Trophoblast cell (in vitro differentiated cells and primary cell): ENCODE results near the gene TNK2.
A peak's percentile ranks its signal among the peaks of the same experiment; 100 is the strongest.

Source experiments
- DNase-seq, 2 donors: peaks; one replicate each; pipeline ENCODE4 v3.0.0-alpha.2; 2016
- H2AFZ ChIP-seq: 2 replicates; pipeline ENCODE4 v1.6.1; 2013; ENCODE audit warnings: low read length, moderate library complexity, mild to moderate bottlenecking; ENCODE audit not compliant: insufficient read depth, poor library complexity
- H2AK5ac ChIP-seq: 2 replicates; pipeline ENCODE4 v1.6.1; 2013; ENCODE audit warnings: mild to moderate bottlenecking, low read length
- H2BK120ac ChIP-seq: 2 replicates; pipeline ENCODE4 v1.6.1; 2013; ENCODE audit warnings: low read length, mild to moderate bottlenecking, moderate library complexity; ENCODE audit not compliant: insufficient read depth, poor library complexity
- H2BK12ac ChIP-seq: 2 replicates; pipeline ENCODE4 v1.6.1; 2013; ENCODE audit warnings: mild to moderate bottlenecking, low read length, moderate library complexity
- H2BK5ac ChIP-seq: 2 replicates; pipeline ENCODE4 v1.6.1; 2013; ENCODE audit warnings: low read length, low read depth, moderate library complexity, mild to moderate bottlenecking; ENCODE audit not compliant: poor library complexity
- H3K14ac ChIP-seq: 2 replicates; pipeline ENCODE4 v1.6.1; 2013; ENCODE audit warnings: mild to moderate bottlenecking, low read length
- H3K18ac ChIP-seq: 2 replicates; pipeline ENCODE4 v1.6.1; 2013; ENCODE audit warnings: mild to moderate bottlenecking, low read length
- H3K23ac ChIP-seq: 2 replicates; pipeline ENCODE4 v1.6.1; 2013; ENCODE audit warnings: low read length
- H3K27ac ChIP-seq: 2 replicates; pipeline ENCODE4 v1.5.1; 2013; ENCODE audit warnings: low read depth, mild to moderate bottlenecking, inconsistent platforms, low read length, moderate library complexity
- H3K27me3 ChIP-seq: 2 replicates; pipeline ENCODE4 v1.6.1; 2013; ENCODE audit warnings: inconsistent platforms, mild to moderate bottlenecking, low read length, moderate library complexity; ENCODE audit not compliant: insufficient read depth
- H3K36me3 ChIP-seq, 2 experiments: 1 replicate in 1 of 2; 2 replicates in 1 of 2; pipeline ENCODE4 v1.6.1; 2013; ENCODE audit warnings: low read length in 2 of 2, mild to moderate bottlenecking in 2 of 2, moderate library complexity in 1 of 2; ENCODE audit not compliant: insufficient read depth in 2 of 2, control insufficient read depth in 1 of 2
- H3K4ac ChIP-seq: 2 replicates; pipeline ENCODE4 v1.6.1; 2013; ENCODE audit warnings: low read depth, mild to moderate bottlenecking, low read length, moderate library complexity
- H3K4me1 ChIP-seq, 2 experiments: 1 replicate in 1 of 2; 2 replicates in 1 of 2; pipeline ENCODE4 v1.6.1; 2013; ENCODE audit warnings: low read length in 2 of 2, mild to moderate bottlenecking in 2 of 2, moderate library complexity in 1 of 2; ENCODE audit not compliant: insufficient read depth in 2 of 2, control insufficient read depth in 1 of 2
- H3K4me2 ChIP-seq: 2 replicates; pipeline ENCODE4 v1.6.1; 2013; ENCODE audit warnings: inconsistent platforms, mild to moderate bottlenecking, low read length, moderate library complexity
- H3K4me3 ChIP-seq: 2 replicates; pipeline ENCODE4 v1.5.1; 2013; ENCODE audit warnings: mild to moderate bottlenecking, low read depth, low read length, inconsistent platforms
- H3K79me1 ChIP-seq: one replicate; pipeline ENCODE4 v1.6.1; 2013; ENCODE audit warnings: low read length
- H3K79me2 ChIP-seq: 2 replicates; pipeline ENCODE4 v1.6.1; 2013; ENCODE audit warnings: low read length, mild to moderate bottlenecking; ENCODE audit not compliant: control insufficient read depth, insufficient read depth, poor library complexity
- H3K9ac ChIP-seq: 2 replicates; pipeline ENCODE4 v1.6.1; 2013; ENCODE audit warnings: mild to moderate bottlenecking, low read length
- H3K9me3 ChIP-seq: 2 replicates; pipeline ENCODE4 v1.6.1; 2013; ENCODE audit warnings: low read depth, mild to moderate bottlenecking, control low read depth, inconsistent platforms, low read length; ENCODE audit not compliant: insufficient read depth
- H4K12ac ChIP-seq: 2 replicates; pipeline ENCODE4 v1.6.1; 2013; ENCODE audit warnings: low read depth, mild to moderate bottlenecking, low read length, moderate library complexity
- H4K8ac ChIP-seq: 2 replicates; pipeline ENCODE4 v1.6.1; 2013; ENCODE audit warnings: low read depth, mild to moderate bottlenecking, low read length, moderate library complexity
- H4K91ac ChIP-seq: one replicate; pipeline ENCODE4 v1.6.1; 2013; ENCODE audit warnings: low read depth, mild to moderate bottlenecking, low read length, moderate library complexity
- WGBS: extraction: QIAGEN DNeasy Blood & Tissue Kit; methylation state at CpG from one replicate; pipeline ENCODE4 v1.1.7; 2013; ENCODE audit warnings: missing lambda C conversion rate; ENCODE audit not compliant: insufficient read length, insufficient coverage; ENCODE audit errors: extremely low coverage; 5-methylcytosine and 5-hydroxymethylcytosine counted together

Gene TNK2

GRCh38 chr3:195821403-195822130 lies 86.8 kb downstream of the TNK2 start:
- H3K4me2 ChIP-seq = no peak overlapping the region
- no peak overlapping the region for H2AFZ ChIP-seq
- H3K9me3 ChIP-seq = no peaks in the 10 kb centered on the region
- H3K4me1 ChIP-seq = peaks cover 2% of the 10 kb centered on the region in 2 experiments
- H2BK12ac ChIP-seq = no peak overlapping the region
- no peak overlapping the region for H3K14ac ChIP-seq
- H3K36me3 ChIP-seq = no peaks in the 10 kb centered on the region
- H3K23ac ChIP-seq = no peak overlapping the region
- peak in 1 of 2 donors; percentile 41 for DNase-seq
- H3K18ac ChIP-seq = no peak overlapping the region
- H3K27ac ChIP-seq = no peak overlapping the region
- no peaks in the 10 kb centered on the region for H3K27me3 ChIP-seq
- H3K79me1 ChIP-seq = no peaks in the 10 kb centered on the region
- H3K4me3 ChIP-seq = no peak overlapping the region
- no peak overlapping the region for H4K91ac ChIP-seq
- H4K8ac ChIP-seq = no peak overlapping the region
- H2AK5ac ChIP-seq = no peak overlapping the region
- no CpG with 5 or more reads among the region's 21 CpGs for WGBS
- no peak overlapping the region for H2BK120ac ChIP-seq
- H2BK5ac ChIP-seq = no peak overlapping the region
- no peak overlapping the region for H3K9ac ChIP-seq
- no peak overlapping the region for H4K12ac ChIP-seq
- H3K79me2 ChIP-seq = no peaks in the 10 kb centered on the region
- H3K4ac ChIP-seq = no peak overlapping the region

- Histone ChIP-seq H3K36me3 (no peaks in the 10 kb centered on the region), H2BK12ac (no peak overlapping the region), H4K91ac (no peak overlapping the region), H3K27ac (no peak overlapping the region), H3K27me3 (no peaks in the 10 kb centered on the region), H2AK5ac (no peak overlapping the region), H3K9ac (no peak overlapping the region), H3K18ac (no peak overlapping the region), H3K23ac (no peak overlapping the region), H3K4me1 (peaks cover 2% of the 10 kb centered on the region in 2 experiments), H3K4ac (no peak overlapping the region), H2AFZ (no peak overlapping the region), H4K12ac (no peak overlapping the region), H3K79me2 (no peaks in the 10 kb centered on the region), H3K14ac (no peak overlapping the region), H3K9me3 (no peaks in the 10 kb centered on the region), H2BK5ac (no peak overlapping the region), H3K4me3 (no peak overlapping the region), H4K8ac (no peak overlapping the region), H3K4me2 (no peak overlapping the region), H2BK120ac (no peak overlapping the region), H3K79me1 (no peaks in the 10 kb centered on the region)
- peak in 1 of 2 donors; percentile 21 for DNase-seq
- no CpG with 5 or more reads among the region's 5 CpGs for WGBS
These were observed 87.5 kb downstream of the TNK2 start for GRCh38 chr3:195820901-195821300.

GRCh38 chr3:195820186-195820585 lies 88.2 kb downstream of the TNK2 start:
- no CpG with 5 or more reads among the region's 8 CpGs for WGBS
- no peak overlapping the region for H3K4me3 ChIP-seq
- peaks cover 2% of the 10 kb centered on the region in 2 experiments for H3K4me1 ChIP-seq
- no peaks in the 10 kb centered on the region for H3K36me3 ChIP-seq
- DNase-seq = no peak
- H4K91ac ChIP-seq = no peak overlapping the region
- H2AK5ac ChIP-seq = no peak overlapping the region
- no peak overlapping the region for H2AFZ ChIP-seq
- H4K8ac ChIP-seq = no peak overlapping the region
- H2BK12ac ChIP-seq = no peak overlapping the region
- H3K4ac ChIP-seq = no peak overlapping the region
- no peaks in the 10 kb centered on the region for H3K27me3 ChIP-seq
- no peak overlapping the region for H4K12ac ChIP-seq
- no peak overlapping the region for H3K4me2 ChIP-seq
- H3K14ac ChIP-seq = no peak overlapping the region
- H3K9me3 ChIP-seq = no peaks in the 10 kb centered on the region
- no peak overlapping the region for H3K27ac ChIP-seq
- H2BK5ac ChIP-seq = no peak overlapping the region
- no peak overlapping the region for H3K9ac ChIP-seq
- no peak overlapping the region for H3K23ac ChIP-seq
- no peak overlapping the region for H3K18ac ChIP-seq
- no peaks in the 10 kb centered on the region for H3K79me2 ChIP-seq
- H2BK120ac ChIP-seq = no peak overlapping the region
- no peaks in the 10 kb centered on the region for H3K79me1 ChIP-seq

- no peak overlapping the region for H4K12ac ChIP-seq
- H3K27ac ChIP-seq = no peak overlapping the region
- no peak overlapping the region for H2BK120ac ChIP-seq
- no peaks in the 10 kb centered on the region for H3K27me3 ChIP-seq
- H2BK5ac ChIP-seq = no peak overlapping the region
- no peak overlapping the region for H2AFZ ChIP-seq
- no peaks in the 10 kb centered on the region for H3K9me3 ChIP-seq
- no peaks in the 10 kb centered on the region for H3K79me1 ChIP-seq
- WGBS = no CpG with 5 or more reads among the region's 21 CpGs
- H3K9ac ChIP-seq = no peak overlapping the region
- H3K4ac ChIP-seq = no peak overlapping the region
- H3K4me3 ChIP-seq = no peak overlapping the region
- H4K8ac ChIP-seq = no peak overlapping the region
- H3K23ac ChIP-seq = no peak overlapping the region
- DNase-seq = no peak
- no peak overlapping the region for H3K4me2 ChIP-seq
- no peak overlapping the region for H3K14ac ChIP-seq
- no peak overlapping the region for H2AK5ac ChIP-seq
- H3K18ac ChIP-seq = no peak overlapping the region
- peaks cover 0 to 2% of the 10 kb centered on the region in 2 experiments for H3K4me1 ChIP-seq
- H3K36me3 ChIP-seq = no peaks in the 10 kb centered on the region
- H2BK12ac ChIP-seq = no peak overlapping the region
- no peak overlapping the region for H4K91ac ChIP-seq
- no peaks in the 10 kb centered on the region for H3K79me2 ChIP-seq
These were observed 90.0 kb downstream of the TNK2 start for GRCh38 chr3:195818301-195818700.
